Measurements from ENCODE around the gene ZNF619. TPM values are rescaled to one million over a fixed set of nuclear protein-coding genes. Genes with fewer than 3 reads are reported as not detected.

The ZNF619 gene
- total and polyA plus RNA-seq, 3 donors from 2014 or later, result 3.0 to 4.4 (median 4.1) TPM

DNA sequence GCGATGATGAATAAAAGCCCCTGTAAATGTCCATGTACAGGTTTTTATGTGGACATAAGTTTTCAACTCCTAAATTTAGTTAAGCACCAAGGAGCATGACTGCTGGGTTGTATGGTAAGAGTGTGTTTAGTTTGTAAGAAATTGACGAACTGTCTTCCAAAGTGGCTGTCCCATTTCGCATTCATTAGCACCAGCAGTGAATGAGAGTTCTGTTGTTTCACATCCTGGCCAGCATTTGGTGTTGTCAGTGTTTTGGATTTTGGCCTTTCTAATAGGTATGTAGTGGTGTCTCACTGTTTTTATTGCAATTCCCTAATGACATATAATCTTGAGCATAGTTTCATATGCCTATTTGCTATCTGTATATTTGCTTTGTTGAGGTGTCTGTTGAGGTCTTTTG is 51.5 kb downstream of the ZNF619 start:
- intact Hi-C loops (cut with DNase I; ENCODE audit: low total_unique reads), result no loop called here
- Histone ChIP-seq H3K36me3 (ENCODE audit: low read depth, missing control alignments) (no peaks in the 10 kb centered on the region), H3K9me3 (no peaks in the 10 kb centered on the region), H3K27me3 (no peaks in the 10 kb centered on the region), H3K4me3 (no peak overlapping the region), H3K4me1 (peaks cover 4% of the 10 kb centered on the region), H3K27ac (no peak overlapping the region)
- 93 to 95% methylated on average over 3 of the region's 3 CpGs for WGBS, 2 donors
- DNase-seq, result no peak
- TF ChIP-seq, protein P1, sequence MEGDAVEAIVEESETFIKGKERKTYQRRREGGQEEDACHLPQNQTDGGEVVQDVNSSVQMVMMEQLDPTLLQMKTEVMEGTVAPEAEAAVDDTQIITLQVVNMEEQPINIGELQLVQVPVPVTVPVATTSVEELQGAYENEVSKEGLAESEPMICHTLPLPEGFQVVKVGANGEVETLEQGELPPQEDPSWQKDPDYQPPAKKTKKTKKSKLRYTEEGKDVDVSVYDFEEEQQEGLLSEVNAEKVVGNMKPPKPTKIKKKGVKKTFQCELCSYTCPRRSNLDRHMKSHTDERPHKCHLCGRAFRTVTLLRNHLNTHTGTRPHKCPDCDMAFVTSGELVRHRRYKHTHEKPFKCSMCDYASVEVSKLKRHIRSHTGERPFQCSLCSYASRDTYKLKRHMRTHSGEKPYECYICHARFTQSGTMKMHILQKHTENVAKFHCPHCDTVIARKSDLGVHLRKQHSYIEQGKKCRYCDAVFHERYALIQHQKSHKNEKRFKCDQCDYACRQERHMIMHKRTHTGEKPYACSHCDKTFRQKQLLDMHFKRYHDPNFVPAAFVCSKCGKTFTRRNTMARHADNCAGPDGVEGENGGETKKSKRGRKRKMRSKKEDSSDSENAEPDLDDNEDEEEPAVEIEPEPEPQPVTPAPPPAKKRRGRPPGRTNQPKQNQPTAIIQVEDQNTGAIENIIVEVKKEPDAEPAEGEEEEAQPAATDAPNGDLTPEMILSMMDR (IDR thresholded peaks at IDR 0.05), result no peak
- TF ChIP-seq POLR2A (IDR thresholded peaks at IDR 0.05), result no peak

DNA sequence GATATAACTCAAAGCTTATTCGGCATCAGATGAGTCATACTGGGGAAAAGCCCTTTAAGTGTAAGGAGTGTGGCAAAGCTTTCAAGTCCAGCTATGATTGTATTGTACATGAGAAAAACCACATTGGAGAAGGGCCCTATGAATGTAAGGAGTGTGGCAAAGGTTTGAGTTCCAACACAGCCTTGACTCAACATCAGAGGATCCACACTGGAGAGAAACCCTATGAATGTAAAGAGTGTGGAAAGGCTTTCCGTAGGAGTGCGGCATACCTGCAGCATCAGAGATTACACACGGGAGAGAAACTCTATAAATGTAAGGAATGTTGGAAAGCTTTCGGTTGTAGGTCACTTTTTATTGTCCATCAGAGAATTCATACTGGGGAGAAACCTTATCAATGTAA is 55.3 kb downstream of the ZNF619 start:
- Histone ChIP-seq H3K9me3 (no peaks in the 10 kb centered on the region), H3K4me1 (no peaks in the 10 kb centered on the region), H3K27me3 (no peaks in the 10 kb centered on the region), H3K36me3 (ENCODE audit: low read depth, missing control alignments) (no peaks in the 10 kb centered on the region), H3K27ac (no peak overlapping the region), H3K4me3 (no peak overlapping the region)
- 93 to 94% methylated on average over 5 of the region's 5 CpGs for WGBS, 2 donors
- intact Hi-C loops (cut with DNase I; ENCODE audit: low total_unique reads), result no loop called here
- no peak for DNase-seq
- TF ChIP-seq, protein P1 (IDR thresholded peaks at IDR 0.05), result no peak
- TF ChIP-seq POLR2A (IDR thresholded peaks at IDR 0.05), result no peak

DNA sequence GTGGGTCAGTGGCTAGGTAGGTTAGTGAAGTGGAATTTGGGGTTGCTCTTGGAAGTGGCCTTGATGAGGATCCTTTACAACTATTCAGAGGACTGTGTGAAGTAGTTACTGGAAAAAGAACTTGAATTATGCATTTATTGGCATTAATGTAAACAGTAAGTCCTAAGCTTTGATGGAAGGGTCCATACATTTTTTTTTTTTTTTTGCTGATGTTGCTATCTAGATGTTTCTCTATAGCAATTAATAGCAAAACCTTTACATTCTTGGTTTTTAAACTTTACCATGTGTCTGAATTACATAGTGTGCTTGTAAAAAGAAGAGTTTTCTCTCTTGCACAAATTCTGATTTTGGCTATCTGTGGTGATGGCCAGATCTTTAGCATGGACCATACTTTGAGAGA is 57.4 kb downstream of the ZNF619 start:
- no peaks in the 10 kb centered on the region for H3K4me1 ChIP-seq
- H3K27ac ChIP-seq, result no peak overlapping the region
- intact Hi-C loops (cut with DNase I; ENCODE audit: low total_unique reads), result no loop called here
- H3K4me3 ChIP-seq, result no peak overlapping the region
- no peaks in the 10 kb centered on the region for H3K36me3 ChIP-seq (ENCODE audit: low read depth, missing control alignments)
- TF ChIP-seq, protein P1 (IDR thresholded peaks at IDR 0.05), result no peak
- H3K9me3 ChIP-seq, result no peaks in the 10 kb centered on the region
- no peak for DNase-seq
- H3K27me3 ChIP-seq, result no peaks in the 10 kb centered on the region

Small RNA genes lying within 50 kb of the gene (small RNA-seq; reads per million reads assigned to genes)
- gene RNU5B-2P, result 0 reads per million in 2 donors

Other genes starting within 250 kb of the ZNF619 start
- 10 to 100 TPM; 28.6 to 49.6 TPM for gene EIF1B, start 167.4 kb upstream of the ZNF619 start, total RNA-seq
- gene EIF1B, start 167.4 kb upstream of the ZNF619 start, polyA plus RNA-seq (ENCODE audit: insufficient read depth, low read depth, low replicate concordance), result 165 TPM
- gene ENTPD3, start 89.9 kb upstream of the ZNF619 start, total RNA-seq, result under 1 TPM; 0.24 to 0.50 TPM
- 0.57 TPM for gene ENTPD3, start 89.9 kb upstream of the ZNF619 start, polyA plus RNA-seq (ENCODE audit: insufficient read depth, low read depth, low replicate concordance)
- 100 to 1,000 TPM; 100 to 170 TPM for gene RPL14, start 19.8 kb upstream of the ZNF619 start, total RNA-seq
- 361 TPM for gene RPL14, start 19.8 kb upstream of the ZNF619 start, polyA plus RNA-seq (ENCODE audit: insufficient read depth, low read depth, low replicate concordance)
- gene ZNF620, start 28.9 kb downstream of the ZNF619 start, total RNA-seq, result 1 to 10 TPM; 3.7 to 4.2 TPM
- gene ZNF620, start 28.9 kb downstream of the ZNF619 start, polyA plus RNA-seq (ENCODE audit: insufficient read depth, low read depth, low replicate concordance), result 1.6 TPM
- 10 to 100 TPM; 19.0 to 19.7 TPM for gene ZNF621, start 47.8 kb downstream of the ZNF619 start, total RNA-seq
- 17.2 TPM for gene ZNF621, start 47.8 kb downstream of the ZNF619 start, polyA plus RNA-seq (ENCODE audit: insufficient read depth, low read depth, low replicate concordance)

All from testis (tissue), 3 donors.